Measurements from ENCODE around the gene DHX32. TPM values are rescaled to one million over a fixed set of nuclear protein-coding genes. Genes with fewer than 3 reads are reported as not detected.

Gene DHX32
- total RNA-seq, 1 donor from 2014 or later: 15.5 TPM

- no peak overlapping the region for H3K27ac Mint-ChIP-seq
- no peak for TF ChIP-seq CTCF (IDR thresholded peaks at IDR 0.05)
- no peaks in the 10 kb centered on the region for H3K9me3 Mint-ChIP-seq
- POLR2A ChIA-PET: no interaction called here
- H3K36me3 Mint-ChIP-seq (ENCODE audit: low read depth): peaks cover 58% of the 10 kb centered on the region
- ATAC-seq (ENCODE audit: low read depth): no peak
- intact Hi-C loops (cut with micrococcal nuclease): no loop called here
- H3K4me1 Mint-ChIP-seq: no peaks in the 10 kb centered on the region
- DNase-seq: no peak
- no peak overlapping the region for H3K4me3 Mint-ChIP-seq
- CTCF ChIA-PET: no interaction called here
- H3K27me3 Mint-ChIP-seq: no peaks in the 10 kb centered on the region
These were observed 81.5 kb downstream of the DHX32 start for GRCh38 chr10:125799451-125800182.

GRCh38 chr10:125797994-125798662 is 83.0 kb downstream of the DHX32 start:
- Mint-ChIP-seq H3K4me1 (no peaks in the 10 kb centered on the region), H3K9me3 (no peaks in the 10 kb centered on the region), H3K27ac (no peak overlapping the region), H3K4me3 (no peak overlapping the region), H3K36me3 (ENCODE audit: low read depth) (peaks cover 68% of the 10 kb centered on the region), H3K27me3 (no peaks in the 10 kb centered on the region)
- DNase-seq (no peak), ATAC-seq (ENCODE audit: low read depth) (no peak)
- intact Hi-C loops (cut with micrococcal nuclease): no loop called here
- ChIA-PET POLR2A (no interaction called here), CTCF (no interaction called here)
- no peak for TF ChIP-seq CTCF (IDR thresholded peaks at IDR 0.05)

- Mint-ChIP-seq H3K4me3 (no peak overlapping the region), H3K27me3 (no peaks in the 10 kb centered on the region), H3K36me3 (ENCODE audit: low read depth) (peaks cover 71% of the 10 kb centered on the region), H3K27ac (no peak overlapping the region), H3K9me3 (no peaks in the 10 kb centered on the region), H3K4me1 (no peaks in the 10 kb centered on the region)
- no peak for ATAC-seq (ENCODE audit: low read depth)
- intact Hi-C loops (cut with micrococcal nuclease): no loop called here
- TF ChIP-seq CTCF (IDR thresholded peaks at IDR 0.05): no peak
- DNase-seq: no peak
- ChIA-PET POLR2A (no interaction called here), CTCF (no interaction called here)
These were observed 83.7 kb downstream of the DHX32 start for GRCh38 chr10:125797424-125797823.

GRCh38 chr10:125795637-125796190 is 85.4 kb downstream of the DHX32 start:
- H3K27me3 Mint-ChIP-seq: no peaks in the 10 kb centered on the region
- TF ChIP-seq CTCF (IDR thresholded peaks at IDR 0.05): no peak
- no peaks in the 10 kb centered on the region for H3K9me3 Mint-ChIP-seq
- no peak overlapping the region for H3K27ac Mint-ChIP-seq
- intact Hi-C loops (cut with micrococcal nuclease): no loop called here
- H3K4me1 Mint-ChIP-seq: no peaks in the 10 kb centered on the region
- ChIA-PET CTCF (no interaction called here), POLR2A (no interaction called here)
- DNase-seq (no peak), ATAC-seq (ENCODE audit: low read depth) (no peak)
- peaks cover 72% of the 10 kb centered on the region for H3K36me3 Mint-ChIP-seq (ENCODE audit: low read depth)
- no peak overlapping the region for H3K4me3 Mint-ChIP-seq

GRCh38 chr10:125795128-125795527 is 86.0 kb downstream of the DHX32 start:
- Mint-ChIP-seq H3K9me3 (no peaks in the 10 kb centered on the region), H3K4me3 (no peak overlapping the region), H3K27ac (no peak overlapping the region), H3K27me3 (no peaks in the 10 kb centered on the region), H3K4me1 (no peaks in the 10 kb centered on the region), H3K36me3 (ENCODE audit: low read depth) (peaks cover 71% of the 10 kb centered on the region)
- intact Hi-C loops (cut with micrococcal nuclease): no loop called here
- ChIA-PET POLR2A (no interaction called here), CTCF (no interaction called here)
- DNase-seq (no peak), ATAC-seq (ENCODE audit: low read depth) (no peak)
- TF ChIP-seq CTCF (IDR thresholded peaks at IDR 0.05): no peak

All from activated B cell treated with CpG ODN at 0.5 μM for 24 hours (primary cell).